Colonic mucosa (tissue), 4 donors: ENCODE data around the gene TMEM183A. TPM values are rescaled to one million over a fixed set of nuclear protein-coding genes. Genes with fewer than 3 reads are reported as not detected.

Source experiments
- DNase-seq: peaks from one replicate; pipeline ENCODE4 v3.0.0-alpha.2; 2020
- H3K27ac ChIP-seq: fragments of 200-600 bp; one replicate; pipeline ENCODE4 v1.8.0; 2021
- H3K27me3 ChIP-seq: fragments of 200-600 bp; one replicate; pipeline ENCODE4 v1.8.0; 2021
- H3K36me3 ChIP-seq: fragments of 200-600 bp; one replicate; pipeline ENCODE4 v1.8.0; 2021
- H3K4me1 ChIP-seq: fragments of 200-600 bp; one replicate; pipeline ENCODE4 v1.8.0; 2021; ENCODE audit warnings: mild to moderate bottlenecking
- H3K4me3 ChIP-seq: fragments of 200-600 bp; one replicate; pipeline ENCODE4 v1.8.0; 2021
- H3K9ac ChIP-seq, 2 donors: one replicate each; pipeline ENCODE4 v1.7.0; 2013; ENCODE audit warnings: control low read depth in 2 of 2, low read depth in 2 of 2, low read length in 2 of 2
- H3K9me3 ChIP-seq: fragments of 200-600 bp; one replicate; pipeline ENCODE4 v1.8.0; 2021
- intact Hi-C: fragments of 100-400 bp; cut with DNase I; formaldehyde crosslinking; loops from one replicate; pipeline ENCODE4 v1.14.1; 2022
- total RNA-seq, 2 donors: library from RNA; stranded (reverse); fragmentation: NEBNext Ultra II Directional in 1 of 2; extraction: Animal tissue kit (Norgen Biotek cat#: 25700) in 1 of 2; gene quantifications; one replicate each; pipeline ENCODE4 v1.2.1, GENCODE V29; 2021
- TF ChIP-seq, protein P1 (sequence below): fragments of 200-600 bp; IDR thresholded peaks from one replicate; pipeline ENCODE4 v1.8.0; 2022; ENCODE audit warnings: antibody characterized with exemption, mild to moderate bottlenecking
- donor health status: healthy.
- donor health status: DM: no; HTN: no; CAD: no.
- donor health status: DM: no; HTN: no; CAD: no.

The TMEM183A gene
- total RNA-seq, 2 donors from 2014 or later = 117 to 134 TPM

DNA sequence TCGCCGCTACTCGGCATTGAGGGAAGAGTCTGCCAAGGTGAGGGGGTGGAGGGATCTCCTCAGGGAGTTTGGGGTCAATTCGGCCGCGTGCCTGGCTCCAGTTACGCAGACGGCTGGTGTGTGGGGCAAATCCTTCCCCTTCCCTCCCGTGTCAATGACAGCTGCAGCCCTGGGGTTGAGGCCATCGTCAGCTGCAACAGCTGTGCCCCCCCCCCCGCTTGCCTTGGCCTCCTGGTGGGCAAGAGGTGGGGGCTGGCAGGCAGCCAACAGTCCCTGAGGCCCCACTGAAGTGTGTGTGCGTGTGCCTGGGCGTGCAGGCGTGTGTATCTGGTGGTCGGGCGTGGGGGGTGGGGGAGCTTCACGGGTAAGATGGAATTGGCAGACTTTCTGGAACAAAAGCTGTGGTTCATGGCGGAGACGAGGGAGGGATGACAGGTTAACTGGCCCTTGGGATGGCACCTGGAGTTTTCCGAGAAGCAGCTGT lies 44.7 kb downstream of the TMEM183A start:
- Histone ChIP-seq H3K9ac (no peak overlapping the region), H3K9me3 (no peaks in the 10 kb centered on the region), H3K4me3 (no peak overlapping the region), H3K27me3 (no peaks in the 10 kb centered on the region), H3K4me1 (no peaks in the 10 kb centered on the region), H3K27ac (no peak overlapping the region), H3K36me3 (no peaks in the 10 kb centered on the region)
- TF ChIP-seq, protein P1, sequence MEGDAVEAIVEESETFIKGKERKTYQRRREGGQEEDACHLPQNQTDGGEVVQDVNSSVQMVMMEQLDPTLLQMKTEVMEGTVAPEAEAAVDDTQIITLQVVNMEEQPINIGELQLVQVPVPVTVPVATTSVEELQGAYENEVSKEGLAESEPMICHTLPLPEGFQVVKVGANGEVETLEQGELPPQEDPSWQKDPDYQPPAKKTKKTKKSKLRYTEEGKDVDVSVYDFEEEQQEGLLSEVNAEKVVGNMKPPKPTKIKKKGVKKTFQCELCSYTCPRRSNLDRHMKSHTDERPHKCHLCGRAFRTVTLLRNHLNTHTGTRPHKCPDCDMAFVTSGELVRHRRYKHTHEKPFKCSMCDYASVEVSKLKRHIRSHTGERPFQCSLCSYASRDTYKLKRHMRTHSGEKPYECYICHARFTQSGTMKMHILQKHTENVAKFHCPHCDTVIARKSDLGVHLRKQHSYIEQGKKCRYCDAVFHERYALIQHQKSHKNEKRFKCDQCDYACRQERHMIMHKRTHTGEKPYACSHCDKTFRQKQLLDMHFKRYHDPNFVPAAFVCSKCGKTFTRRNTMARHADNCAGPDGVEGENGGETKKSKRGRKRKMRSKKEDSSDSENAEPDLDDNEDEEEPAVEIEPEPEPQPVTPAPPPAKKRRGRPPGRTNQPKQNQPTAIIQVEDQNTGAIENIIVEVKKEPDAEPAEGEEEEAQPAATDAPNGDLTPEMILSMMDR = no peak
- DNase-seq = no peak
- intact Hi-C loops = no loop called here

DNA sequence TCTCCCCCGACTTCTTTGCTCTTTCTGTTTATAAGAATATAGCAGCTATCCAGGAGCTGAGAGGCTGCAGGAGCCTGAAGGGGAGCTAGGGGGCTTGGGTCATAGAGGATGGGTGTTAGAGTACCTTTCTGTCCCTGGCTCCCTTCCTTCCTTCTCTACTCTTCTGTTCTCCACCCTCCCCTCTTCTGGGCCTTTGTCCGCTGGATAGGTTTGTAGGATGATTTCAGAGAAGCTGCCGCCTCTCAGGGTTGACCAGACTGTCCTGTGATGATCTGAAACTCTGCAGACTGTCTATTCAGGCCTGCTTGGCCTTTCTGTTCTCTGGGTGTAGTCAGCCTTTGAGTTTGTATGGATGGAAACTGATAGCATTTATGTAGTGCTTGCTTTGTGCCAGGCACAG lies 45.4 kb downstream of the TMEM183A start:
- no peaks in the 10 kb centered on the region for H3K4me1 ChIP-seq
- intact Hi-C loops = no loop called here
- H3K9me3 ChIP-seq = no peaks in the 10 kb centered on the region
- H3K27me3 ChIP-seq = no peaks in the 10 kb centered on the region
- no peak for DNase-seq
- no peaks in the 10 kb centered on the region for H3K36me3 ChIP-seq
- no peak overlapping the region for H3K9ac ChIP-seq
- no peak overlapping the region for H3K27ac ChIP-seq
- no peak overlapping the region for H3K4me3 ChIP-seq
- TF ChIP-seq, protein P1 = no peak

DNA sequence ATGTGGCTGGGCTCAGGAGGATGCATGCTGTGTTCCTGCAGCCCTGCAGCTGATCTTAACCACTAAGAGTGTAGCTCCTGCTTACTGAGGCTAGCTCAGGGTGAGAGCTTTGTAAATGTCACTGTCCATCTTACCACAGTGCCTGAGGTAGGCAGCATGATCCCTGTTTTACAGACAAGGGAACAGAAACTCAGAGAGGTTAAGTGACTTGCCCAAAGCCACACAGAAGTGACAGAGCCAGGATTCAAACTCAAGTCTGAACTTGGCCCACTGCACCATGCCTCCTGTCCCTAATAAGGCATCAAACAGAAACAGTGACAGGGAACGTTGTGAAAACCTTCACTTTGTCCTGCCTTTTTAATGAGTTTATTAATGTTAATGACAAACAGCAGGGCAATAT lies 47.0 kb downstream of the TMEM183A start:
- Histone ChIP-seq H3K4me1 (no peaks in the 10 kb centered on the region), H3K4me3 (no peak overlapping the region), H3K9me3 (no peaks in the 10 kb centered on the region), H3K27me3 (no peaks in the 10 kb centered on the region), H3K9ac (no peak overlapping the region), H3K27ac (no peak overlapping the region), H3K36me3 (no peaks in the 10 kb centered on the region)
- DNase-seq = no peak
- TF ChIP-seq, protein P1 = no peak
- intact Hi-C loops = no loop called here

DNA sequence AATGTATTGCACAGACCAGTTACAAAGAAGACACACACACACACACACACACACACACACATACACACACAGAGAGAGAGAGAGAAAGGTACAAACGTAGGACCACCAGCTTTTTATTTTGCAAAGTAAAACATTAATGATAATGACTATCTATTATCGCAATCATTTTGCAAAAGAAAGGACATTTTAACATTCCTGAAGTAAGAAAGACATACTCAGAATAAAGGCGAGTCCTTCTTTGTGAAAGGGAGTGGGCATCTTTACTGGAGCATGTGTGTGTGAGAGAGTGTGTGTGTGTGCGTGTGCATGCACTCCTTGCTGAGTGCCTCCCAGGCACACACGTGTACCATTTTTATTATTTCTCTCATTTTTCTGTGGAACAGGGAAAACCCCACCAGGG lies 47.5 kb downstream of the TMEM183A start:
- DNase-seq = no peak
- TF ChIP-seq, protein P1 = no peak
- H3K9ac ChIP-seq = no peak overlapping the region

DNA sequence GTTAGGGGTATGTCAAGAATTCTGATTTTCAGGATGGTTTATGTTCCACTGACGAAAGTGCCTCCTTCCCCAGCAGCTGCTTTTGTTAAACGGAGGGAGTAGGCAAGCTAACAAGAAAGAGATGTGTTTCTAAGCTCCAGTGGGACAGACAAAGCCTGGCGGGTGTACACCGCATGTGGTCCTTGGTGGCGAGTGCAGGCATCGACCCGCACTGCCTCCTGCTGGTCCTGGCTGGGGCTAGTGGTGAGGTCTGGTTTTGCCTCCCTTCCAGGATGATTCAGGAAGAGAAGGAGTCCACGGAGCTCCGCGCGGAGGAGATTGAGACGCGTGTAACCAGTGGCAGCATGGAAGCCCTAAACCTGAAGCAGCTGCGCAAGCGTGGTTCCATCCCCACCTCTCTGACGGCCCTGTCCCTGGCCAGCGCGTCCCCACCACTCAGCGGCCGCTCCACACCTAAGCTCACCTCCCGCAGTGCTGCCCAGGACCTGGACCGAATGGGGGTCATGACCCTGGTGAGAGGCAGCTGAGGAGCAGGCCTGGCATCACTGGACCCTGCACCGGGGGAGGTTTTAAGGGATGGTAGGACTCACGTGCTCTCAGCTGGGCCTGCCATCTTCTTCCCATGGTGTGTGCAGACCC lies 48.1 kb downstream of the TMEM183A start:
- H3K27me3 ChIP-seq = no peaks in the 10 kb centered on the region
- no peak for DNase-seq

More for the DNA sequence above, 47.5 kb downstream of the TMEM183A start:
- Histone ChIP-seq H3K4me3 (no peak overlapping the region), H3K27me3 (no peaks in the 10 kb centered on the region), H3K36me3 (no peaks in the 10 kb centered on the region), H3K27ac (no peak overlapping the region), H3K4me1 (no peaks in the 10 kb centered on the region), H3K9me3 (no peaks in the 10 kb centered on the region)
- intact Hi-C loops = no loop called here

More for the DNA sequence above, 48.1 kb downstream of the TMEM183A start:
- no peaks in the 10 kb centered on the region for H3K36me3 ChIP-seq
- TF ChIP-seq, protein P1 = no peak
- no peak overlapping the region for H3K4me3 ChIP-seq
- no peak overlapping the region for H3K27ac ChIP-seq
- no peaks in the 10 kb centered on the region for H3K9me3 ChIP-seq
- intact Hi-C loops = no loop called here
- no peaks in the 10 kb centered on the region for H3K4me1 ChIP-seq
- H3K9ac ChIP-seq = no peak overlapping the region
